ENCODE results near the gene LRPAP1. TPM values are rescaled to one million over a fixed set of nuclear protein-coding genes. Genes with fewer than 3 reads are reported as not detected.
"Not testable (repeated sequence)": the region's sequence is repeated elsewhere in the genome, so short reads cannot be mapped to it uniquely, and the experiment has no call there.

The LRPAP1 gene
- total RNA-seq, 1 donor from 2014 or later = 53.7 TPM

DNA sequence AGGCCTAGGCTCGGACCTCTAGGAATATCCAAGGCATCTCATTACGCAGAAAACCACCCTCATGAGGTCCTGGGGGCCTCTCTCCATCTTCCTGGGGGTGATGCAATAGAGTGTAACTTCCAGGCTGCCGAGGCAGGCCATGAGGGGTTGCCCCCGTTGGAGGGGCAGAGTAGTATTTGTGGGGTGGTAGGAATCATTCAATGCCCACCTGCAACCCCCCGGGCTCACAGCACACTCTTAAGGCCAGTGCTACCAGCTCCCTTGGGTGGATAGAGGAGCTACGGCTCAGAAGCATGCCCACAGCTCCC lies 17.4 kb upstream of the LRPAP1 start:
- DNase-seq (ENCODE audit: low read depth); H3K4me3 ChIP-seq (ENCODE audit: low read depth, low read length); H3K27me3 ChIP-seq (ENCODE audit: control insufficient read depth, insufficient read depth, low read length); H3K36me3 ChIP-seq (ENCODE audit: control insufficient read depth, insufficient read depth, low read length); FAIRE-seq: not testable (repeated sequence)

DNA sequence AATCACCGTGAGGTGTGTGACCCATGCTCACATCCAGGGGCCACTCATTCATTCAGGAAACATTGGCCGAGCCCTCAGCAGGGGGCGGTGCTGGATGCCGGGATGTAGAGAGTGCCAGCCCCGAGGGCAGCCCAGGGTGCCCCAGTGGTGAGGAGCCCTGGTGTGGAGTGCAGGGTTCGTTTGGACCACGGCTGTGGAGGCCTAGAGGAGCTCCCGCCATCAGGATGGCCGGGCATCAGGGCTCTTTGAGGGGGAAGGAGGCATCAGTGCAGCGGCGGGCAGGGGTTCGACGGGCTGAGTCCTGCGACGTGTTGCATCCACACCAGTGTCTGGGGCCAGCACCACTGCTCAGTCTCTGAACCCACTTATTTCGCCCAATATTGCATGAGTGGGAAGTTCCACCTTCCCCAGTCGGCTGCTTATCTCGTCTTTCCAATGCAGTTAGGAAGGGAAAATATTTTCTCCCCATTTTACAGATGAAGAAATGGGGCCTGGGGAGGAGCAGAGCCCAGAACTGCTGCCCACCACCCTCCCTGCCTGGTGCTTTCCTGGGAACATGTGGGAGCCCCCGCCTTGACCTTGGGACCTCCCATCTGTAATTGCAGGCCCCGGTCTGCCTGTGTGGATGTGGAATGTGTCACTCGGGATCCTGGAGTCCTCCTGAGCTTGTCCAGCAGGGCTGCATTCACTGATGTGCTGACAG lies 16.9 kb upstream of the LRPAP1 start:
- H3K36me3 ChIP-seq (ENCODE audit: control insufficient read depth, insufficient read depth, low read length); FAIRE-seq; DNase-seq (ENCODE audit: low read depth); H3K4me3 ChIP-seq (ENCODE audit: low read depth, low read length); H3K27me3 ChIP-seq (ENCODE audit: control insufficient read depth, insufficient read depth, low read length): not testable (repeated sequence)

DNA sequence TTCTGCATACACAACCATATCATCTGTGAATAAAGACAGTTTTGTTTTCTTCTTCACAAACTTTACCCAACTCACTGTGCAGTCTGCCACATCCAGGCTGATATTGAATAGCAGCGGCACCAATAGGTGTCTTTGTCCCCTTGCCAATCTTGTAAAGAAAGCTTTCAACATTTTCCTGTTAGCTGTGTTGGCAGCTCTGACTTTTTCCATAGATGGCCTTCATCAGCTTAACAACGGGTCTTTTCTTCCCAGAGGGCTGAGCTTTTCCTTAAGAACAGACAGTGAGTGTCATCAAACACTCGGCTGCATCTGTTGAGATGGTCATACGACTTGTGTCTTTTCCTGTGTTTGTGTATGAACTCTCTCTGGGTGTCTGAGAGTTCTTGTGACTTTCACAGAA lies 14.5 kb upstream of the LRPAP1 start:
- FAIRE-seq; H3K36me3 ChIP-seq (ENCODE audit: control insufficient read depth, insufficient read depth, low read length); H3K4me3 ChIP-seq (ENCODE audit: low read depth, low read length); DNase-seq (ENCODE audit: low read depth); H3K27me3 ChIP-seq (ENCODE audit: control insufficient read depth, insufficient read depth, low read length): not testable (repeated sequence)

DNA sequence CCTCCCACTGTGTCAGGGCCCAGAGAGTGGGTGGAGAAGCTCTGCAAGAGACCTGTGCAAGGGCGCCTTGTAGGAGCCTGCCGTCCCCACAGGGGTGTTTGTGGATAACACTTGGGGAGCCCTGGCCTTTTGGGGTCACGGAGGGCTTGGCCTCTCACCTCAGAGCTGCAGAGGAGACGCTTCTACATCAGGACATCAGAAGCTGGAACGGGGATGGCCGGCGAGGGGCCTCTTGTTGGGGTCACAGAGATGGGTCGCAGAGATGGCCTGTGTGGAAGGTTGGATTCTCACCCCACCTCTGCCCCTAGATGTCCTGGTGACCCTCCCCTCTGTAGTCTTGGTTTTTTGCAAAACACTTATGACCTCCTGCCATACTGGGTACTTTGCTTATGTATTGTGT lies 13.1 kb upstream of the LRPAP1 start:
- H3K4me3 ChIP-seq (ENCODE audit: low read depth, low read length); H3K36me3 ChIP-seq (ENCODE audit: control insufficient read depth, insufficient read depth, low read length); FAIRE-seq; DNase-seq (ENCODE audit: low read depth); H3K27me3 ChIP-seq (ENCODE audit: control insufficient read depth, insufficient read depth, low read length): not testable (repeated sequence)

DNA sequence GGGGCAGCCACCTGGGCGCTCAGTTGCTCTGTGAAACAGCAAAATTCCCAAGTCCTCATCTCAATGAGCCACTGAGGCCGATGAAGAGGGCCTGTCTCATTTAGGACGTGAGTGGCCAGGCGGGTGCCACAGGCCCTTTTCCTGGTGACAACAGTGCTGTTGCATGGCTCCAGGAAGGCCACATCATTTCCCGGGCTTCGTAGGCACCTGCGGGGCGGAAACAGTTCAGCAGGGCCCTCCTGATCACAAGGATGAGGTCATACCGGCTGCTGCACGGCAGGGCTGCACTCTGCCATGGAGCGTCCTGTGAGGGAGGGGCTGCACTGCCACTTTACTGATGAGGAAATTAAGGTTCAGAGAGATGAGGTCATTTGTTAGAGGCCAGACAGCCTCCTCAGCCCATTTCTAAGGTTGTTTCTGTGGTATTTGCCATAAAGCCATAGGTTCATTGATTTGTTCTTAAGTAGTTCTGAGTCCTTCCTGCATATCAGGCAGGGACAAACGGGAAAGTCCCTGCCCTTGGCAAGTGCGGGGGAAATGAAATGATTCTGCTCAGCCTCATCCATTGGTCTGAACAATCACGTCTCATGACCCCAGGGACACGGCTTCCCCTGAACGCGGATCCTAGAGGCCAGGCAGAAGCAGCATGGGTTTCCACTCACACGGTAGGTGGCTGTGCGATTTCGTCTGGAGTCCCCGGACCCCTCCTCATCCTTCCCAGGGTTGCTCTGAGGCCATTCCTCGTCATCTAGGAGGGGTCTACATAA lies 12.2 kb upstream of the LRPAP1 start:
- not testable (repeated sequence) for FAIRE-seq; DNase-seq (ENCODE audit: low read depth); H3K4me3 ChIP-seq (ENCODE audit: low read depth, low read length); H3K27me3 ChIP-seq (ENCODE audit: control insufficient read depth, insufficient read depth, low read length); H3K36me3 ChIP-seq (ENCODE audit: control insufficient read depth, insufficient read depth, low read length)

DNA sequence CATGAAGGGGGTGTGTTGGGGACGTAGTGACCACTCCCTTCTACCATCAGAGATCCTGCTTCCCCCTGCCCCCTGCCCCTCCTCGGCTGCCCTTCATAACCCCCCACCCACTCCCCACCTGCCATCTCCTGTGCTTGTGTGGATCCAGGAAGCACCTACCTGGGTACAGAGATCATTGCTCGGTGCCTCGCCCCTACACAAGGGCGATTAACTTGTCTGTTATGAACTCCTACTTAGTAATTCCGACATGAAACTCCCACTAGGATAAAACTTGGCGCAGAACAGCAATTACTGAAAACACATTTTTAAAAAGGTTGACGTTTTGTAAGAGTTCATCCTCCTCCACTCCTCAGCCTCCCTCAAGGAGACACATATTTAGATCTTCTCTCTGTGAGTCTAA lies 11.2 kb upstream of the LRPAP1 start:
- not testable (repeated sequence) for H3K36me3 ChIP-seq (ENCODE audit: control insufficient read depth, insufficient read depth, low read length); DNase-seq (ENCODE audit: low read depth); H3K27me3 ChIP-seq (ENCODE audit: control insufficient read depth, insufficient read depth, low read length); FAIRE-seq; H3K4me3 ChIP-seq (ENCODE audit: low read depth, low read length)

DNA sequence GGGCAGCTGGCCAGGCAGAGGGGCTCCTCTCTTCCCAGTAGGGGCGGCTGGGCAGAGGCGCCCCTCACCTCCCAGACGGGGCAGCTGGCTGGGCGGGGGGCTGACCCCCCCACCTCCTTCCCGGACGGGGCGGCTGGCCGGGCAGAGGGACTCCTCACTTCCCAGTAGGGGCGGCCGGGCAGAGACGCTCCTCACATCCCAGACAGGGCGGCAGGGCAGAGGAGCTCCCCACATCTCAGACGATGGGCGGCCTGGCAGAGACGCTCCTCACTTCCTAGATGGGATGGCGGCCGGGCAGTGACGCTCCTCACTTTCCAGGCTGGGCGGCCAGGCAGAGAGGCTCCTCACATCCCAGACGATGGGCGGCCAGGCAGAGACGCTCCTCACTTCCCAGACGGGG lies 6.7 kb upstream of the LRPAP1 start:
- H3K36me3 ChIP-seq (ENCODE audit: control insufficient read depth, insufficient read depth, low read length); H3K4me3 ChIP-seq (ENCODE audit: low read depth, low read length); DNase-seq (ENCODE audit: low read depth); H3K27me3 ChIP-seq (ENCODE audit: control insufficient read depth, insufficient read depth, low read length); FAIRE-seq: not testable (repeated sequence)

DNA sequence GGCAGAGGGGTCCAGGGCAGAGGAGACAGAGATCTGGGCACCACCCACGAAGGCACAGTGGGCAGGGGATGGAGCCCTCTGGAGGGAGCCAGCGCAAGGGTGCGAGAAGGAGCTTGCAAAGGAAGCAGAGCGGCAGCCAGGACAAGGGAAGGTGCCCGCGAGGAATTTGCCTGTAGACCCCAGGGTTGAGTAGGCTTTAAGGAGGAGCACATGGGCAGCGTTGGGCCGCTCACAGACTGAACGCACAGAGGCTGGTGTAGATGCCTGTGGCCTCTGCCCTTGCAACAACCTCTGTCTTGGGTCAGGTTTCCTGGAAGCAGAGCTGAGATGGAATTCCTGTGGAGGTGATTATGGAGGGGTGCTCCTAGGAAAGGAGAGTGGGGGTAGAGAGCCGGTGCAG lies 3.6 kb upstream of the LRPAP1 start:
- H3K4me3 ChIP-seq (ENCODE audit: low read depth, low read length); H3K27me3 ChIP-seq (ENCODE audit: control insufficient read depth, insufficient read depth, low read length); H3K36me3 ChIP-seq (ENCODE audit: control insufficient read depth, insufficient read depth, low read length); FAIRE-seq; DNase-seq (ENCODE audit: low read depth): not testable (repeated sequence)

DNA sequence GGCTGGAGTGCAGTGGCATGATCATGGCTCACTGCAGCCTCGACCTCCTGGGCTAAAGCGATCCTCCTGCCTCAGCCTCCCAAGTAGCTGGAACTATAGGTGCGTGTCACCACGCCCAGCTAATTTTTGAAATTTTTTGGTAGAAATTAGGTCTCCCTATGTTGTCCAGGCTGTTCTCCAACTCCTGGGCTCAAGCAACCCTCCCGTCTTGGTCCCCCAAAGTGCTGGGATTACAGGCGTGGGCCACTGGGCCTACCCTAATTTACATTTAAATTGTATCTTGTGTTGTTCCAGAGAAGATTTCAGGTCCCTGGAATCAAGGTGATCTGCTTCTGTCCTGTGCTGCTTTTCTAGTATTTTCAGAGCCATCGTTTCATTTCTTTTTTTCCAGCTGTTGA lies 1.2 kb upstream of the LRPAP1 start:
- TF ChIP-seq, protein P1, sequence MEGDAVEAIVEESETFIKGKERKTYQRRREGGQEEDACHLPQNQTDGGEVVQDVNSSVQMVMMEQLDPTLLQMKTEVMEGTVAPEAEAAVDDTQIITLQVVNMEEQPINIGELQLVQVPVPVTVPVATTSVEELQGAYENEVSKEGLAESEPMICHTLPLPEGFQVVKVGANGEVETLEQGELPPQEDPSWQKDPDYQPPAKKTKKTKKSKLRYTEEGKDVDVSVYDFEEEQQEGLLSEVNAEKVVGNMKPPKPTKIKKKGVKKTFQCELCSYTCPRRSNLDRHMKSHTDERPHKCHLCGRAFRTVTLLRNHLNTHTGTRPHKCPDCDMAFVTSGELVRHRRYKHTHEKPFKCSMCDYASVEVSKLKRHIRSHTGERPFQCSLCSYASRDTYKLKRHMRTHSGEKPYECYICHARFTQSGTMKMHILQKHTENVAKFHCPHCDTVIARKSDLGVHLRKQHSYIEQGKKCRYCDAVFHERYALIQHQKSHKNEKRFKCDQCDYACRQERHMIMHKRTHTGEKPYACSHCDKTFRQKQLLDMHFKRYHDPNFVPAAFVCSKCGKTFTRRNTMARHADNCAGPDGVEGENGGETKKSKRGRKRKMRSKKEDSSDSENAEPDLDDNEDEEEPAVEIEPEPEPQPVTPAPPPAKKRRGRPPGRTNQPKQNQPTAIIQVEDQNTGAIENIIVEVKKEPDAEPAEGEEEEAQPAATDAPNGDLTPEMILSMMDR (IDR thresholded peaks at IDR 0.05; ENCODE audit: insufficient read depth, low read length, severe bottlenecking) = no peak
- peaks cover 11% of the 10 kb centered on the region for H3K36me3 ChIP-seq (ENCODE audit: control insufficient read depth, insufficient read depth, low read length)
- DNase-seq (ENCODE audit: low read depth) = no peak
- no peak overlapping the region for H3K4me3 ChIP-seq (ENCODE audit: low read depth, low read length)
- FAIRE-seq = no peak
- no peaks in the 10 kb centered on the region for H3K27me3 ChIP-seq (ENCODE audit: control insufficient read depth, insufficient read depth, low read length)

Data from bronchial epithelial cell (primary cell).